PFSK-1 (cell line): Measurements from ENCODE around the gene CCDC50. TPM values are rescaled to one million over a fixed set of nuclear protein-coding genes. Genes with fewer than 3 reads are reported as not detected.

ENCODE experiments used
- FOXP2 ChIP-seq: optimal IDR thresholded peaks from 2 replicates; pipeline ENCODE3; 2011; ENCODE audit warnings: borderline replicate concordance, control low read depth, inconsistent platforms; ENCODE audit not compliant: insufficient read depth; ENCODE audit errors: extremely low read length, extremely low read depth
- POLR2AphosphoS5 ChIP-seq: IDR thresholded peaks from 2 replicates; pipeline ENCODE4 v1.6.1; 2012; ENCODE audit warnings: low read depth, mild to moderate bottlenecking, control low read depth, low read length, moderate library complexity
- REST ChIP-seq, 2 experiments: IDR thresholded peaks; 2 replicates each; pipeline versions ENCODE4 v1.6.1 to v1.8.0; 2011 to 2012; ENCODE audit warnings: low read depth in 2 of 2, low read length in 2 of 2, control low read depth in 1 of 2, inconsistent platforms in 1 of 2, mild to moderate bottlenecking in 1 of 2, moderate library complexity in 1 of 2; ENCODE audit not compliant: insufficient read depth in 1 of 2
- SIN3A ChIP-seq: IDR thresholded peaks from 2 replicates; pipeline ENCODE4 v1.6.1; 2012; ENCODE audit warnings: mild to moderate bottlenecking, low read length, moderate library complexity, borderline replicate concordance; ENCODE audit not compliant: insufficient read depth
- TAF1 ChIP-seq: IDR thresholded peaks from 2 replicates; pipeline ENCODE4 v1.6.1; 2012; ENCODE audit warnings: low read length, control low read depth, borderline replicate concordance; ENCODE audit not compliant: insufficient read depth
- polyA plus RNA-seq: library from polyadenylated mRNA; unstranded; fragments of >200 nt; gene quantifications from one replicate; pipeline ENCODE4 v1.2.1, GENCODE V29; 2012; ENCODE audit warnings: low read depth, missing spikeins; ENCODE audit not compliant: insufficient read length

The CCDC50 gene
- polyA plus RNA-seq = 197 TPM

- TF ChIP-seq REST (IDR thresholded peaks at IDR 0.05; ENCODE audit: insufficient read depth in 1 of 2, low read depth in 2 of 2, low read length in 2 of 2) (peak; percentile 25 to 54; a peak in 1 of 4 replicates), POLR2AphosphoS5 (peak; percentile 72), FOXP2 (peak; percentile 93), SIN3A (peak; percentile 36; the same call in 1 of the 2 replicates), TAF1 (peak; percentile 91)
These were observed at the start of gene CCDC50 for GRCh38 chr3:191328962-191329653. CCDC50 (plus strand) TSS chr3:191329394; CDS start chr3:191329675, 281 bp downstream.

GRCh38 chr3:191280111-191280510 lies 49.1 kb upstream of the CCDC50 start:
- TF ChIP-seq POLR2AphosphoS5 (no peak), SIN3A (no peak), FOXP2 (no peak), TAF1 (no peak), REST (IDR thresholded peaks at IDR 0.05; ENCODE audit: insufficient read depth in 1 of 2, low read depth in 2 of 2, low read length in 2 of 2) (no peak)

- no peak for TF ChIP-seq FOXP2
- TF ChIP-seq REST (IDR thresholded peaks at IDR 0.05; ENCODE audit: insufficient read depth in 1 of 2, low read depth in 2 of 2, low read length in 2 of 2) = no peak
These were observed 48.3 kb upstream of the CCDC50 start for GRCh38 chr3:191280882-191281281.

- TF ChIP-seq POLR2AphosphoS5 = peak; percentile 71; the same call in 1 of the 2 replicates
- no peak for TF ChIP-seq SIN3A
These were observed 46.7 kb upstream of the CCDC50 start for GRCh38 chr3:191282251-191283185.

GRCh38 chr3:191283400-191283799 lies 45.8 kb upstream of the CCDC50 start:
- TF ChIP-seq FOXP2 = no peak
- no peak for TF ChIP-seq POLR2AphosphoS5
- no peak for TF ChIP-seq REST (IDR thresholded peaks at IDR 0.05; ENCODE audit: insufficient read depth in 1 of 2, low read depth in 2 of 2, low read length in 2 of 2)
- no peak for TF ChIP-seq SIN3A
- TF ChIP-seq TAF1 = no peak
